SK-N-SH (cell line): Measurements from ENCODE around the gene ZPLD1. TPM values are rescaled to one million over a fixed set of nuclear protein-coding genes. Genes with fewer than 3 reads are reported as not detected.

ENCODE experiments used
- CTCF ChIA-PET: fragments of 300-600, 350-600 bp; formaldehyde crosslinking; extraction: SDS; loops from one replicate; lab custom pipeline; 2021; lab: Yijun Ruan, JAX
- POLR2A ChIA-PET: fragments of 350-600 bp; sonication (Branson Sonifier 250); formaldehyde crosslinking; extraction: SDS; loops from one replicate; lab custom pipeline; 2020; ENCODE audit warnings: antibody characterized with exemption, inconsistent platforms; lab: Yijun Ruan, JAX
- DNase-seq: peaks from one replicate; pipeline ENCODE4 v3.0.0; 2012
- H2AFZ ChIP-seq: fragments of 200-600 bp; sonication (generic); 2 replicates; pipeline ENCODE4 v1.8.1; 2016; ENCODE audit warnings: antibody characterized with exemption, mild to moderate bottlenecking, low read depth
- H3F3A ChIP-seq: fragments of 200-600 bp; sonication (generic); replicated peaks from 2 replicates; pipeline ENCODE3; 2016; ENCODE audit warnings: antibody characterized with exemption, mild to moderate bottlenecking; ENCODE audit not compliant: insufficient read depth
- H3K27ac ChIP-seq, 2 experiments: fragments of 200-500 bp in 1 of 2; fragments of 200-600 bp in 1 of 2; sonication (Bioruptor generic) in 1 of 2; sonication (generic), shearing (Covaris generic) in 1 of 2; 2 replicates each; pipeline versions ENCODE4 v1.5.1 to v1.6.1; 2014 to 2016; ENCODE audit warnings: low read depth in 2 of 2, inconsistent platforms in 1 of 2, low read length in 1 of 2, mild to moderate bottlenecking in 1 of 2, mixed read lengths in 1 of 2
- H3K27me3 ChIP-seq: fragments of 200-600 bp; sonication (generic), shearing (Covaris generic); 2 replicates; pipeline ENCODE4 v1.6.1; 2016; ENCODE audit warnings: mixed run types; ENCODE audit not compliant: insufficient read depth
- H3K36me3 ChIP-seq, 2 experiments: fragments of 200-500 bp in 1 of 2; fragments of 200-600 bp in 1 of 2; sonication (Bioruptor generic) in 1 of 2; sonication (generic) in 1 of 2; replicated peaks in 1 of 2; 2 replicates each; pipeline versions ENCODE3 to v1.5.1; 2014 to 2016; ENCODE audit warnings: low read length in 1 of 2, mild to moderate bottlenecking in 1 of 2; ENCODE audit not compliant: insufficient read depth in 2 of 2, control insufficient read depth in 1 of 2
- H3K4me1 ChIP-seq, 2 experiments: fragments of 200-500 bp in 1 of 2; fragments of 200-600 bp in 1 of 2; sonication (Bioruptor generic) in 1 of 2; sonication (generic), shearing (Covaris generic) in 1 of 2; 2 replicates each; pipeline versions ENCODE4 v1.5.1 to v1.6.1; 2014 to 2016; ENCODE audit warnings: low read depth in 1 of 2, low read length in 1 of 2, mixed run types in 1 of 2; ENCODE audit not compliant: insufficient read depth in 2 of 2, control insufficient read depth in 1 of 2
- H3K4me2 ChIP-seq: fragments of 200-600 bp; sonication (generic), shearing (Covaris generic); 2 replicates; pipeline ENCODE4 v1.6.1; 2017; ENCODE audit warnings: mixed run types
- H3K4me3 ChIP-seq, 2 experiments: fragments of 200-500 bp in 1 of 2; fragments of 200-600 bp in 1 of 2; sonication (Bioruptor generic) in 1 of 2; sonication (generic), shearing (Covaris generic) in 1 of 2; 2 replicates each; pipeline versions ENCODE4 v1.5.1 to v1.8.1; 2014 to 2016; ENCODE audit warnings: low read depth in 2 of 2, inconsistent platforms in 1 of 2, low read length in 1 of 2, mild to moderate bottlenecking in 1 of 2, mixed read lengths in 1 of 2, moderate library complexity in 1 of 2
- H3K79me2 ChIP-seq: fragments of 200-600 bp; sonication (generic); 2 replicates; pipeline ENCODE4 v1.8.1; 2017; ENCODE audit warnings: mild to moderate bottlenecking; ENCODE audit not compliant: insufficient read depth
- H3K9ac ChIP-seq: fragments of 200-600 bp; sonication (generic); 2 replicates; pipeline ENCODE4 v1.6.1; 2017; ENCODE audit warnings: mixed run types
- H3K9me2 ChIP-seq: fragments of 200-600 bp; sonication (generic); 2 replicates; pipeline ENCODE4 v1.6.1; 2017; ENCODE audit warnings: mixed run types
- H3K9me3 ChIP-seq: fragments of 200-600 bp; sonication (generic); 2 replicates; pipeline ENCODE4 v1.6.1; 2017; ENCODE audit warnings: mixed run types, mild to moderate bottlenecking, moderate library complexity
- H4K20me1 ChIP-seq: fragments of 200-600 bp; sonication (generic); 2 replicates; pipeline ENCODE4 v1.6.1; 2017; ENCODE audit warnings: mild to moderate bottlenecking, mixed run types; ENCODE audit not compliant: insufficient read depth
- CHD2 ChIP-seq: fragments of 150-350 bp; IDR thresholded peaks from 2 replicates; pipeline ENCODE4 v1.6.1; 2018; ENCODE audit warnings: low read length; ENCODE audit not compliant: partially characterized antibody
- EP300 ChIP-seq, 2 experiments: IDR thresholded peaks; 2 replicates each; pipeline versions ENCODE4 v1.4.0 to v1.6.1; 2012; ENCODE audit warnings: borderline replicate concordance in 1 of 2, low read depth in 1 of 2, low read length in 1 of 2
- GATA2 ChIP-seq: sonication (generic); formaldehyde crosslinking; IDR thresholded peaks from 2 replicates; pipeline ENCODE4 v1.5.0; 2020; ENCODE audit warnings: mild to moderate bottlenecking, missing genetic modification reagents
- RCOR1 ChIP-seq: fragments of 150-350 bp; IDR thresholded peaks from 2 replicates; pipeline ENCODE4 v1.6.1; 2017; ENCODE audit warnings: antibody characterized with exemption, low read length
- RFX5 ChIP-seq: IDR thresholded peaks from 2 replicates; pipeline ENCODE4 v1.6.1; 2012; ENCODE audit warnings: mild to moderate bottlenecking, improper control_type of control experiment, low read length
- SIN3A ChIP-seq: IDR thresholded peaks from 2 replicates; pipeline ENCODE4 v1.6.1; 2012; ENCODE audit warnings: low read depth, mild to moderate bottlenecking, low read length, moderate library complexity, borderline replicate concordance
- WGBS: methylation state at CpG from one replicate; pipeline ENCODE4 v1.1.6; 2017; ENCODE audit warnings: low lambda C conversion rate; 5-methylcytosine and 5-hydroxymethylcytosine counted together
- polyA plus RNA-seq, 3 experiments: library from polyadenylated mRNA; depleted of rRNA; stranded (reverse); fragments of >200 nt; gene quantifications; 2 replicates each; pipeline ENCODE4 v1.2.3, GENCODE V29; 2012
- TF ChIP-seq, protein P1 (sequence below): IDR thresholded peaks from 2 replicates; pipeline ENCODE4 v1.6.1; 2012; ENCODE audit warnings: mild to moderate bottlenecking, low read depth, low read length, moderate library complexity

The ZPLD1 gene
- not detected in 2 replicates for polyA plus RNA-seq (2012; rRNA removed)
- polyA plus RNA-seq (2012; cell fraction: cytosol; rRNA removed), result 0.01 TPM in 1 of 2 replicates, not detected in the other
- polyA plus RNA-seq (2012; cell fraction: nucleus; rRNA removed), result not detected in 2 replicates

DNA sequence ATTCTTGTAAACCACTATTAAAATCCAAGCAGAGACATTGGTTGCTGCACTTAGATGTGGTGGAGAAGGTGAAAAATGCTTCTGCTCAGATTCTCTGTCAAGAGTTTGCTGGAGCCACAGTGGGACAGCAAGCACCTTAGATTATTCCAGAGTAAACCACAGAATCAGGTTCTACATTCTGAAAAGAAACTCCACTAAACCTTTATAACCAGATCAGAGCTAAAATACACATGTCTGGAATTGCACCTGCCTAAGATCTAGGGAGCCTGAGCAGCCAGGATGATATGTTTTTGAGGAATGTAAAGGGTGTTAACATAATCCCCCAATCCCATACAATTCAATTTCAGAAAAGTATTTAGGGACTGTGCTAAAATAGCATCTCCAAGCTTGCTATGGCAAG lies at the start of gene ZPLD1:
TSS of gene ZPLD1 (plus strand) at position 301 of the 400 bp plus-strand sequence. CDS start 3,473 bp downstream, outside the sequence.
- ChIA-PET POLR2A (no interaction called here), CTCF (interaction anchor here (1.0 kb wide), 1 partner anchor 44 kb away, joined by 3 read pairs; no protein-coding TSS in a partner anchor)
- Histone ChIP-seq H4K20me1 (no peaks in the 10 kb centered on the region), H3K4me1 (no peaks in the 10 kb centered on the region), H3K36me3 (no peaks in the 10 kb centered on the region), H3F3A (no peaks in the 10 kb centered on the region), H3K4me2 (no peak within 1 kb of the TSS)
- DNase-seq, result no peak
- TF ChIP-seq RCOR1 (no peak), CHD2 (no peak)
- TF ChIP-seq, all 33 proteins: peak for 0
- Histone ChIP-seq H3K4me3 (no peak within 1 kb of the TSS), H3K27ac (no peak within 1 kb of the TSS), H3K9me2 (no peaks in the 10 kb centered on the region), H3K9ac (no peak within 1 kb of the TSS), H2AFZ (no peak within 1 kb of the TSS), H3K79me2 (no peaks in the 10 kb centered on the region), H3K9me3 (no peaks in the 10 kb centered on the region), H3K27me3 (no peaks in the 10 kb centered on the region)

DNA sequence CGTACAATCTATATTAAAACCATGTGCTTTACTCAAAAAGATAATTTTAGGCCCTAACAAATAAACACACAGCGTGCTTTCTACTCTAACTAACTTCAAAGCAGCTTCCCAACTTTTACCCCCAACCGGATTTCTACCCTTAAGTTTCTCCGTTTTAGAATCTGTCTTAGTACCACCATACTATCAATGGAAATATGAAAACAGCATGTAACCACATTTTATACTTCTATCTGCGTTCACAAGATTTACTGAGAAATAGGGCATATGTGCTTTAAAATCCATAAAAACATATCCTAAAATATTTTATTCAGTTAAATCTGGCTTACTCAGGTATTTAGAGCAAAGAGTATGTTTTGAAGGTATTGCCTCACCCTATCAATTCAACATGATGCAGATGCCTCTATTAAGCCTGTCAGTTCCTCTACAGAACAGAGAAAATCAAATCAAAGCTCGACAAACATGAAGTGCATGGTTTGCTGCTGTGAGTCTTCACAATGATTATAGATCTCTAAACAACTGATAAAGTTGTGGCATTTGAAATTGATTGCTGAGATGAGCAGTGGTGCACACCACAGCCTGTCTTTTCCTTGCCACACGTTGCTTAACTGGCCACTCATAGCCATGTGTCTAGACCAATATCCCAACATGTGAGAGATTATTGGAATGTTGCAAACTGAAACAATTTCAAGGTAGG lies 44.5 kb upstream of the ZPLD1 start:
- no peaks in the 10 kb centered on the region for H3K79me2 ChIP-seq
- ChIA-PET CTCF (interaction anchor here (0.8 to 1.3 kb wide), 3 partner anchors 11 to 44 kb away, joined by 3 to 4 read pairs (median 3); partner anchors contain the start of gene ZPLD1), POLR2A (no interaction called here)
- H3K4me1 ChIP-seq, result peaks cover 0 to 2% of the 10 kb centered on the region in 2 experiments; a peak in 1 of 4 replicates
- no peak overlapping the region for H2AFZ ChIP-seq
- H3K27me3 ChIP-seq, result no peaks in the 10 kb centered on the region
- no peaks in the 10 kb centered on the region for H3K36me3 ChIP-seq
- H3K4me2 ChIP-seq, result no peak overlapping the region
- 55% methylated on average over 7 of the region's 7 CpGs for WGBS
- H3K9ac ChIP-seq, result no peak overlapping the region
- peak; percentile 1 for DNase-seq
- no peak overlapping the region for H3K27ac ChIP-seq
- TF ChIP-seq GATA2 (peak; percentile 57), RFX5 (no peak), SIN3A (no peak), EP300 (IDR thresholded peaks at IDR 0.05; ENCODE audit: borderline replicate concordance in 1 of 2, low read depth in 1 of 2, low read length in 1 of 2) (no peak)
- TF ChIP-seq, protein P1, sequence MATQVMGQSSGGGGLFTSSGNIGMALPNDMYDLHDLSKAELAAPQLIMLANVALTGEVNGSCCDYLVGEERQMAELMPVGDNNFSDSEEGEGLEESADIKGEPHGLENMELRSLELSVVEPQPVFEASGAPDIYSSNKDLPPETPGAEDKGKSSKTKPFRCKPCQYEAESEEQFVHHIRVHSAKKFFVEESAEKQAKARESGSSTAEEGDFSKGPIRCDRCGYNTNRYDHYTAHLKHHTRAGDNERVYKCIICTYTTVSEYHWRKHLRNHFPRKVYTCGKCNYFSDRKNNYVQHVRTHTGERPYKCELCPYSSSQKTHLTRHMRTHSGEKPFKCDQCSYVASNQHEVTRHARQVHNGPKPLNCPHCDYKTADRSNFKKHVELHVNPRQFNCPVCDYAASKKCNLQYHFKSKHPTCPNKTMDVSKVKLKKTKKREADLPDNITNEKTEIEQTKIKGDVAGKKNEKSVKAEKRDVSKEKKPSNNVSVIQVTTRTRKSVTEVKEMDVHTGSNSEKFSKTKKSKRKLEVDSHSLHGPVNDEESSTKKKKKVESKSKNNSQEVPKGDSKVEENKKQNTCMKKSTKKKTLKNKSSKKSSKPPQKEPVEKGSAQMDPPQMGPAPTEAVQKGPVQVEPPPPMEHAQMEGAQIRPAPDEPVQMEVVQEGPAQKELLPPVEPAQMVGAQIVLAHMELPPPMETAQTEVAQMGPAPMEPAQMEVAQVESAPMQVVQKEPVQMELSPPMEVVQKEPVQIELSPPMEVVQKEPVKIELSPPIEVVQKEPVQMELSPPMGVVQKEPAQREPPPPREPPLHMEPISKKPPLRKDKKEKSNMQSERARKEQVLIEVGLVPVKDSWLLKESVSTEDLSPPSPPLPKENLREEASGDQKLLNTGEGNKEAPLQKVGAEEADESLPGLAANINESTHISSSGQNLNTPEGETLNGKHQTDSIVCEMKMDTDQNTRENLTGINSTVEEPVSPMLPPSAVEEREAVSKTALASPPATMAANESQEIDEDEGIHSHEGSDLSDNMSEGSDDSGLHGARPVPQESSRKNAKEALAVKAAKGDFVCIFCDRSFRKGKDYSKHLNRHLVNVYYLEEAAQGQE, result no peak
- no peaks in the 10 kb centered on the region for H3K9me3 ChIP-seq
- H3K9me2 ChIP-seq, result no peaks in the 10 kb centered on the region
- H3F3A ChIP-seq, result no peaks in the 10 kb centered on the region
- H3K4me3 ChIP-seq, result no peak overlapping the region
- no peaks in the 10 kb centered on the region for H4K20me1 ChIP-seq
